Germinal center (tissue), 1 donor: ENCODE results near the gene EVPLL.
"Not testable (repeated sequence)": the region's sequence is repeated elsewhere in the genome, so short reads cannot be mapped to it uniquely, and the experiment has no call there.

Experiments used
- DNase-seq: peaks from one replicate; pipeline ENCODE4 v3.0.0; 2012; ENCODE audit warnings: mixed read lengths, low spot score

Gene EVPLL

GRCh38 chr17:18377437-18378204, at the start of gene EVPLL:
Gene EVPLL (plus strand): TSS chr17:18377778. CDS start chr17:18380938, 3,160 bp downstream.
- DNase-seq, result peak; percentile 3

GRCh38 chr17:18328643-18329204, 48.9 kb upstream of the EVPLL start:
- DNase-seq, result no peak

DNA sequence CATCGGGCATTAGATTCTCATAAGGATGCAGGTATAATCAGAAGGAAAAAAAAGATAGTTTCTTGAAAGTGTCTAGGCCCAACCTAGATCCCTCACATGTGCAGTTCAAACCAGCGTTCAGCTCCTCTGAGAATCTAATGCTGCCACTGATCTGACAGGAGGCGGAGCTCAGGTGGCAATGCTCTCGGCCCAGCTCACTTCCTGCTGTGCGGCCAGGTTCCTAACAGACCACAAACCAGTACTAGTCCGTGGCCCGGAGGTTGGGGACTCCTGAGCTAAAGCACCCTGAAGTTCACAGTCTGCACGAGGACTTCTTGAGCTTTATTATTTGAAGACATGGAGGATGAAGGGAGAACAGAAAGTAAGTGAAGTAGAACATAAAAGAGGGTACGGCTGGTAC, 45.7 kb upstream of the EVPLL start:
- DNase-seq, result no peak

GRCh38 chr17:18332909-18333489, 44.6 kb upstream of the EVPLL start:
- DNase-seq, result no peak

GRCh38 chr17:18338158-18338557, 39.4 kb upstream of the EVPLL start:
- DNase-seq, result not testable (repeated sequence)

DNA sequence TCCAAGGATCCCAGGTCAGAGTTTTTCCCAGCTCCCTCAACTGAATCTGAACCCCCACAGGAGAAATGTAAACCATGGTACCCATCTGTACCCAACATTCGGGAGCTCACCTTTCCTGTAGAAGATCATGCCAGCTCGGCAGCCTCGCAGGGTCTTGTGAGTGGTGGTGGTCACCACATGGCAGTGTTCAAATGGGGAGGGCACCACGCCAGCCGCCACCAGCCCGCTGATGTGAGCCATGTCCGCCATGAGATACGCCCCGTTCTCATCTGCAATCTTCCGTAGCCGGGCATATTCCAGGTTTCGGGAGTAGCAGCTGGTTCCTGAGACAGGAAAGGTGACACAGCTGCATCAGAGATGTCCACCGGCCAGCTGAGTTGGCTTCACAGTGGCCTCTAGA, 37.6 kb upstream of the EVPLL start:
- no peak for DNase-seq

GRCh38 chr17:18344021-18344420, 33.6 kb upstream of the EVPLL start:
- no peak for DNase-seq

DNA sequence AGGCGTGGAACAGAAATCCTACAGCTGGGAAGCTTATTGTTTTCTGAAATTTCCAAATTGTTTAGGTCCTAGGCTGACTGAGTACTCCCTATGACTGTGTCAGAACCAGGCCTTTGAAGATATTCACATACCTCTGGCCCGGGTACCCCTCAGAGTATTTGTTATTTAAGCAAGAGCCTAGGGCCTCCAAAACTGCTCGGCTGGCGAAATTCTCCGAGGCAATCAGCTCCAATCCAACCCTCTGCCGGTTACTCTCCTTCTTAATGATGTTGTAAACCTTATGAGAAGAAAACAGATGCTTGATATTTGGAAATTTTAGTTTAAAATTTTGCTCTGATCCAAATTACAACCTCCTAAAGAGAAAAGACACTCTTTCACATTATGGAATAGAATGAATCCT, 24.0 kb upstream of the EVPLL start:
- no peak for DNase-seq

DNA sequence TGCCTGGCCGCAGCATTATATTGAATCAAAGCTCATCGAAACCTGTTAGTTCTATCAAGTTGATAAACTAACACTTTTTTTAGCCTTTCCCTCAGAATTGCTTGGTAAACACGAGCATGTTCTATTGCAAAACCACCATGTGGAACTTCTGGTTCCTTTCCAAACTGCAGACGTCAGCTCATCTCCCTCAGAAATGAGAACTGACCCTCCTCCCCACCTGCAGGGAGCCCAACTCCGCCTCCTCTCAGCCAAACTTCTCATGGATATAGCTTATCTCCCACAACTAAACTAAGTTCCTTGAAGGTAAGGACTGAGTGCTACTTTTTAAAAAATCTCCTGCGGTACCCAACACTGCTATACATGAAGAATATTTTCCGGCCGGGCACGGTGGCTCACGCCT, 21.0 kb upstream of the EVPLL start:
- DNase-seq, result no peak

GRCh38 chr17:18360518-18360917, 17.1 kb upstream of the EVPLL start:
- no peak for DNase-seq

- no peak for DNase-seq
These were observed 15.5 kb upstream of the EVPLL start for GRCh38 chr17:18361837-18362697.

DNA sequence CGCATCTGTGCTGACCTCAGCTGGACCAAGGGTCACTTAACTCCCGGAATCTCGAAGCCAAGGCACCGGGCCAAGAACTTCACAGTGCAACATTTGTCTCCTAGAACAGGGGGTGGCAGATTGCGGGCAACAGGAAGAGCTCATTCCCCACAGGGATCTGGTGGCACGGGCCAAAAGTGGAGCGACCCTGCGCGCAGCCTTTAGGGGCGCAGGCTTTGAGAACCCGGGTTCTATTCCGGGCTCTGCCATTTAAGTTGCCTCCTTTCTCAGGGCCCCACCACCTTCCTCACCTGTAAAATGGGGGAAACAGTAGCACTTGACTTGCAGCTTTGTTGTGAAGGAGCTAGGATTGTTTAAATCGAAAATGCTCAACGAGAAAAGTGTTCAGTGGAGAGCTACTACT, 14.9 kb upstream of the EVPLL start:
- peak; percentile 60 for DNase-seq

- peak; percentile 97 for DNase-seq
These were observed 14.2 kb upstream of the EVPLL start, which contains the start of gene SHMT1 for GRCh38 chr17:18363101-18364049. Gene SHMT1 (minus strand): TSS chr17:18363550. CDS start chr17:18355981, 7,569 bp downstream.

GRCh38 chr17:18364166-18364565, 13.4 kb upstream of the EVPLL start:
- DNase-seq, result no peak

DNA sequence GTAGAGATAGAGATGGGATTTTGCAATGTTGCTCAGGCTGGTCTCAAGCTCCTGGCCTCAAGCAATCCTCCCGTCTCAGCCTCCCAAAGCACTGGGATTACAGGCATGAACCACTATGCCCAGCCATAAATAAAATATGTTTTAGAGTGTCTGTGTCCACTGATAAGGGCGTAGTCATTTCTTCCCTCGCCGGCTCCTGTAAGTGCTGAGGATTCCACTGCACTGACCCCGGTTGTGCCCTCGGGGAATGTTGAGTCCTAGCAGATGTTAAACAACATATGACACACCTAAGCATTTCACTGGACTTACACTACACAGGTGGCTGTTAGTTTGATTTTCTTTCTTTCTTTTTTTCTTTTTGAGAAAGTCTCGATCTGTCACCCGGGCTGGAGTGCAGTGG, 8.6 kb upstream of the EVPLL start:
- no peak for DNase-seq

GRCh38 chr17:18370761-18371160, 6.8 kb upstream of the EVPLL start:
- no peak for DNase-seq

DNA sequence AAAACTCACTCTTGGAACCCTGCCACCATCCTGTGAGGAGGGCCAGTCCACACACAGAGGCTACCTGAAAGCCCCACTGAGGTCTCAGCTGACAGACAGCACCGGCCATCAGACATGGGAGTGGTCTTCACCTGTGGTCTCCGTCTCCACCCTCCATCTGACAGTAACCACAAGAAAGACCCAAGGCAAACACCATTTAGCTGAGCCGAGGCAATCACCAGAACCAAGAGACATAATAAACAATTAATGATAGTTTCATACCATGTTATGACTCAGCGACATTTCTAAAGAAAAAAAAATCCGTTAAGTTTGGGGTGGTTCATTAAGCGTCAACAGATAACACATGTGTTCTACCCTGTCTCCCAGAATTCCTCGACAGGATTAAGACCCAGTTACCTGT, 6.1 kb upstream of the EVPLL start:
- DNase-seq, result no peak

GRCh38 chr17:18373181-18373580, 4.4 kb upstream of the EVPLL start:
- DNase-seq, result not testable (repeated sequence)

DNA sequence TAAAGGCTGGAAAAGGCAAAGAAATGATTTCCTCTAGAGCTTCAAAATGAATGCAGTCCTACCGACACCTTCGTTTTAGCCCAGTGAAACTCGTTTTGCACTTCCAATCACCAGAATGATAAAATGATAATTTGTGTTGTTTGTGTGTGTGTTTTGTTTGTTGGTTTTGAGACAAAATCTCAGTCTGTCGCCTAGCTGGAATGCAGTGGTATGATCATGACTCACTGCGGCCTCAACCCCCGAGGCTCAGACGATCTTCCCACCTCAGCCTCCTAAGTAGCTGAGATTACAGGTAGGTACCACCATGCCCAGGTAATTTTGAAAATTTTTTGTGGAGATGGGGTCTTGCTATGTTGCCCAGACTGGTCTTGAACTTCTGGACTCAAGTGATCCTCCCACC, 3.4 kb upstream of the EVPLL start:
- DNase-seq, result no peak

- DNase-seq, result peak; percentile 0
These were observed 577 bp downstream of the EVPLL start for GRCh38 chr17:18378205-18378505.

- not testable (repeated sequence) for DNase-seq
These were observed 1.0 kb downstream of the EVPLL start for GRCh38 chr17:18378614-18379013.
